CD8-positive, alpha-beta memory T cell (primary cell): Measurements from ENCODE around the gene FAR2. TPM values are rescaled to one million over a fixed set of nuclear protein-coding genes. Genes with fewer than 3 reads are reported as not detected.

ENCODE experiments used
- CTCF ChIA-PET: fragments of 350-600 bp; sonication (Branson Sonifier 250); formaldehyde crosslinking; loops from one replicate; lab custom pipeline; 2021; ENCODE audit warnings: antibody characterized with exemption; lab: Charles Lee
- POLR2A ChIA-PET: fragments of 350-600 bp; sonication (Branson Sonifier 250); formaldehyde crosslinking; loops from one replicate; lab custom pipeline; 2021; ENCODE audit warnings: antibody characterized with exemption; lab: Charles Lee
- DNase-seq, 5 donors: peaks; one replicate each; pipeline versions ENCODE4 v3.0.0 to v3.0.0-alpha.2; 2020 to 2022; ENCODE audit warnings: mixed read lengths in 1 of 5
- H3K27ac ChIP-seq: one replicate; pipeline ENCODE4 v1.7.0; 2013; ENCODE audit warnings: low read depth, mild to moderate bottlenecking, low read length, moderate library complexity
- H3K27me3 ChIP-seq: 2 replicates; pipeline ENCODE4 v1.7.0; 2013; ENCODE audit warnings: low read length, mild to moderate bottlenecking; ENCODE audit not compliant: insufficient read depth, poor library complexity, severe bottlenecking
- H3K36me3 ChIP-seq: 2 replicates; pipeline ENCODE4 v1.7.0; 2013; ENCODE audit warnings: mild to moderate bottlenecking, low read length, moderate library complexity; ENCODE audit not compliant: insufficient read depth
- H3K4me1 ChIP-seq: 2 replicates; pipeline ENCODE4 v1.7.0; 2013; ENCODE audit warnings: mild to moderate bottlenecking, low read length, moderate library complexity; ENCODE audit not compliant: insufficient read depth
- H3K4me3 ChIP-seq: 2 replicates; pipeline ENCODE4 v1.7.0; 2013; ENCODE audit warnings: mild to moderate bottlenecking, low read length
- H3K9me3 ChIP-seq: 2 replicates; pipeline ENCODE4 v1.7.0; 2013; ENCODE audit warnings: mild to moderate bottlenecking, low read length
- H3K27ac Mint-ChIP-seq, 8 donors: one replicate each; pipeline ENCODE4 v1.8.0; 2020 to 2021; ENCODE audit warnings: mixed read lengths in 8 of 8, mild to moderate bottlenecking in 6 of 8, inconsistent platforms in 3 of 8, moderate library complexity in 3 of 8
- H3K27me3 Mint-ChIP-seq, 2 donors: one replicate each; pipeline ENCODE4 v1.8.0; 2020 to 2021; ENCODE audit warnings: mixed read lengths in 2 of 2, mild to moderate bottlenecking in 1 of 2, moderate library complexity in 1 of 2
- H3K36me3 Mint-ChIP-seq, 3 donors: one replicate each; pipeline ENCODE4 v1.8.0; 2020 to 2021; ENCODE audit warnings: mixed read lengths in 3 of 3, inconsistent platforms in 1 of 3, mild to moderate bottlenecking in 1 of 3
- H3K4me1 Mint-ChIP-seq, 3 donors: one replicate each; pipeline ENCODE4 v1.8.0; 2020 to 2021; ENCODE audit warnings: mixed read lengths in 3 of 3, inconsistent platforms in 1 of 3, mild to moderate bottlenecking in 1 of 3
- H3K4me3 Mint-ChIP-seq, 7 donors: one replicate each; pipeline ENCODE4 v1.8.0; 2020 to 2021; ENCODE audit warnings: mixed read lengths in 7 of 7, mild to moderate bottlenecking in 6 of 7, moderate library complexity in 4 of 7, inconsistent platforms in 2 of 7
- H3K9me3 Mint-ChIP-seq, 5 donors: one replicate each; pipeline ENCODE4 v1.8.0; 2020 to 2022; ENCODE audit warnings: mixed read lengths in 5 of 5, mild to moderate bottlenecking in 3 of 5, moderate library complexity in 2 of 5, inconsistent platforms in 1 of 5
- polyA plus RNA-seq: library from polyadenylated mRNA; unstranded; fragments of 300-500 nt; fragmentation: Illumina TruSeq; gene quantifications from one replicate; pipeline ENCODE4 v1.2.3, GENCODE V29; 2021
- total RNA-seq, 2 experiments: library from RNA; stranded (reverse); gene quantifications; one replicate each; pipeline ENCODE4 v1.2.3, GENCODE V29; 2021

FAR2 gene
- total and polyA plus RNA-seq, 3 experiments from 2014 or later = 3.7 to 7.0 (median 4.0) TPM

DNA sequence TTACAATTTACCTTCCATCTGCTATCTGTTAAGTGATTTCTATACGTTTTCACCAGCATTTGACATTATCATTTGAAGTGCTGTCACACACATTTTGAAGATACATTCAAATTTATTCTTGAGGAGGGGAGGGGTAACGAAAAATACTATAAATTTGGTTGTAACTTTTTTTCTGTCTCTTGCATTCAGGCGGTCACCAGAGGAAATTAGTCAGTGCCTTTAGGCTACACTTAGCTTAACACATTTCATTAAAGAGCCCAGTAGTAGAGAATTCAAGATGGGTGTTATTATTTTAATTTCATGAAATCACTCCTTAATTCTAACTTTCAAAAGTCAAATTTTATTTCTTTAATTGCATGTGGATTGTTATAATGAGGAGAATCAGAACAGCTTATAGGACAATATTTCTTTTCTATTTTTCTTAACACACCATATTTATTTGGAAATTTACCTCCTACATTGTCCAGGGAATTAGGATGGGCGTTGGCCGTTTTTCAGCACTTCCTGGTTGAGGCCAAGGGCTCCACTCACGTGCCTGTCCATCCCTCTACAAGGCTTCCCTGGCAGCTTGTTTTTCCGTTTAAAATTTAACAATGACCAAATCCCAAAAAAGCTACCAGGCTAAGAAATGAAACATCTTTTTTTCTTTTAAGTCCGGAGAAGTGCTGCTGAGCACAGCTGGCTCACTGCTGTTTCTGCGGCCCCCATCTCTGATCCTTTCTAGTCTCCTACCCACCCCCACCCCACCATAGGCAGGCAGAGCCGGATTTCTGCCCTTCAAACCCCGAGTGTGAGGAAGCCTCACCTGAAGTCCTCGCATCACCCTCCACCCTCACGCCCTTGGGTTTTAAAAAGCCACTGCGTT lies 1.1 kb upstream of the FAR2 start:
- CTCF ChIA-PET = no interaction called here
- DNase-seq = no peak
- Mint-ChIP-seq H3K4me1 (peaks cover 12 to 23% (median 19%) of the 10 kb centered on the region in 3 donors), H3K27me3 (peaks cover 0 to 2% of the 10 kb centered on the region in 2 donors), H3K36me3 (peaks cover 0 to 5% (median 0%) of the 10 kb centered on the region in 3 donors), H3K27ac (peak overlapping the region in 6 of 8 donors; percentile 21 to 98 (median 90)), H3K4me3 (peak overlapping the region; percentile 86 to 97 (median 95)), H3K9me3 (no peaks in the 10 kb centered on the region)
- POLR2A ChIA-PET = interaction anchor here (0.8 kb wide), 1 partner anchor 19 kb away, joined by 3 read pairs; no protein-coding TSS in a partner anchor
- Histone ChIP-seq H3K9me3 (no peaks in the 10 kb centered on the region), H3K27me3 (no peaks in the 10 kb centered on the region), H3K27ac (no peak overlapping the region), H3K36me3 (no peaks in the 10 kb centered on the region), H3K4me1 (peaks cover 12% of the 10 kb centered on the region), H3K4me3 (peak overlapping the region; percentile 82)

GRCh38 chr12:29148596-29148910 lies 525 bp upstream of the FAR2 start:
- peak in 1 of 5 donors; percentile 49 for DNase-seq
- H3K4me1 ChIP-seq = peaks cover 12% of the 10 kb centered on the region
- Mint-ChIP-seq H3K27ac (peak overlapping the region; percentile 21 to 98 (median 84)), H3K4me3 (peak overlapping the region; percentile 86 to 97 (median 95)), H3K27me3 (peaks cover 0 to 2% of the 10 kb centered on the region in 2 donors), H3K36me3 (peaks cover 0 to 5% (median 0%) of the 10 kb centered on the region in 3 donors), H3K4me1 (peaks cover 15 to 28% (median 25%) of the 10 kb centered on the region in 3 donors), H3K9me3 (no peaks in the 10 kb centered on the region)
- H3K36me3 ChIP-seq = no peaks in the 10 kb centered on the region
- no peaks in the 10 kb centered on the region for H3K9me3 ChIP-seq
- H3K4me3 ChIP-seq = peak overlapping the region; percentile 82
- ChIA-PET CTCF (no interaction called here), POLR2A (interaction anchor here (0.8 kb wide), 1 partner anchor 20 kb away, joined by 3 read pairs; no protein-coding TSS in a partner anchor)
- H3K27ac ChIP-seq = peak overlapping the region; percentile 63
- H3K27me3 ChIP-seq = no peaks in the 10 kb centered on the region

DNA sequence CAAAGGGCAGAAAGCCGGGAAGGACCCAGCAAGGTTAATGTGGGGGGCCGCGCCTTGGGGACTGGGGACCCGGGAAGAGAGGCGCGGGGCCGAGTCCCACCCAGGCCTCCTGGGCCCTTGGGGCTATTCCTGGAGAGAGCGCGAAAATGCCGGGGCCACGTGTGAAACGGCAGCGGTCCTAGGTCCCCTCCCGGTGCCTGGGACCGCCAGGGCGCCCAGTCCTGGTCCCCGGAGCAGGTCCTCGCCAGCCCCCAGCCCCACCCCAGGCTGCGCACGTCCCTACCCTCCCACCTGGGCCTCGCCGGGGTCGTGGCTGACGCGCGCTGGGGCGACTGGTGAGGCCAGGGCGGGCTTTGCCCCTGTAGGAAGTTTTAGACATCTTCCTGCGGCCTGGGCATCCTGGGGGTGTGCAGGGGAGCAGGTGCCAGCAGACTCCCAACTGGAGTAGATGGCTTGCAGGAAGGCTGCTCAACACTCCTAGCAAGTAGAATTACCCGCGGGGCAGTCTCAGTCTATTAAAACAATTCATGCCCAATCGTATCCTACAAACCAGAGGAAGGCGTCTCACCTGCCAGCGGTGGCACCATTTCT lies 708 bp downstream of the FAR2 start:
- H3K27ac ChIP-seq = no peak overlapping the region
- peaks cover 12% of the 10 kb centered on the region for H3K4me1 ChIP-seq
- H3K36me3 ChIP-seq = no peaks in the 10 kb centered on the region
- peak overlapping the region in 1 of 8 donors; percentile 13 for H3K27ac Mint-ChIP-seq
- H3K27me3 ChIP-seq = no peaks in the 10 kb centered on the region
- CTCF ChIA-PET = no interaction called here
- H3K36me3 Mint-ChIP-seq = peaks cover 0 to 5% (median 0%) of the 10 kb centered on the region in 3 donors
- POLR2A ChIA-PET = no interaction called here
- H3K4me3 ChIP-seq = peak overlapping the region; percentile 82
- peaks cover 15 to 28% (median 26%) of the 10 kb centered on the region in 3 donors for H3K4me1 Mint-ChIP-seq
- peaks cover 0 to 2% of the 10 kb centered on the region in 2 donors for H3K27me3 Mint-ChIP-seq
- H3K9me3 Mint-ChIP-seq = no peaks in the 10 kb centered on the region
- H3K4me3 Mint-ChIP-seq = peak overlapping the region; percentile 86 to 97 (median 95)
- no peaks in the 10 kb centered on the region for H3K9me3 ChIP-seq
- no peak for DNase-seq

GRCh38 chr12:29150462-29150861 lies 1.4 kb downstream of the FAR2 start:
- Mint-ChIP-seq H3K27ac (no peak overlapping the region), H3K4me3 (peak overlapping the region; percentile 49 to 97 (median 80)), H3K9me3 (no peaks in the 10 kb centered on the region), H3K36me3 (peaks cover 0 to 5% (median 0%) of the 10 kb centered on the region in 3 donors), H3K4me1 (peaks cover 15 to 28% (median 26%) of the 10 kb centered on the region in 3 donors), H3K27me3 (peaks cover 0 to 2% of the 10 kb centered on the region in 2 donors)
- no peak overlapping the region for H3K27ac ChIP-seq
- POLR2A ChIA-PET = no interaction called here
- CTCF ChIA-PET = no interaction called here
- DNase-seq = no peak
- no peak overlapping the region for H3K4me3 ChIP-seq
- no peaks in the 10 kb centered on the region for H3K36me3 ChIP-seq
- no peaks in the 10 kb centered on the region for H3K9me3 ChIP-seq
- no peaks in the 10 kb centered on the region for H3K27me3 ChIP-seq
- peaks cover 12% of the 10 kb centered on the region for H3K4me1 ChIP-seq

DNA sequence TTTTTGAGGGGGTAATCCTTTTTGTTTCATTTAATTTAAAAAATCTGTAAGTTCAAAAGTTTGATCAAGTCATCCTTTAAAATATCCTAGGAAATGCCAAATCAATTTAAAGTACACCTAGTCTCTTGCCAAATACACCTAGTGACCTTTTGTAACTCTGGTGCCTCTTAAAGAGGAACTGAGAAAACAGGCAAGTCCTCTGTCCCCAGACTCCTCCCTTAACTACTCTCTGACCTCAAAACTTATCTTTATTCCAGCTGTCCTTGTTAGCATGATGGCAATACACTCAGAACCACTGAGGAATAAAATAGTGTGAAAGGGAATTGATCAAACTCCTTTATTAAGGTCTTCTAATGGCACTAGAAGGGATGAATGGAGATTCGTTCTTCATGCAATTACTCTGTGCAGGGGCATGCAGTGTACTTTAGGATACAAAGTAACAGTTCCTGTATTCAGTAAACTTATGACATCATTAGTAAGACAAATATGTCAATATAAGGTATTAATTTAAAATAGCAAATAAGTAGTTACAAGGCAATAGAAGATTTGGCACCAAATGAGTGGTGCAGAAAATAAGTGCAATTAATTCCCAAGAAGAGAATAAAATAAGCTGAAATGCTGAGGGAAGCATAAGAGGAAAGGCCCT lies 3.3 kb downstream of the FAR2 start:
- H3K4me1 ChIP-seq = peaks cover 12% of the 10 kb centered on the region
- peaks cover 0 to 5% (median 0%) of the 10 kb centered on the region in 3 donors for H3K36me3 Mint-ChIP-seq
- CTCF ChIA-PET = no interaction called here
- H3K27me3 ChIP-seq = no peaks in the 10 kb centered on the region
- peaks cover 15 to 28% (median 26%) of the 10 kb centered on the region in 3 donors for H3K4me1 Mint-ChIP-seq
- no peaks in the 10 kb centered on the region for H3K9me3 ChIP-seq
- H3K27me3 Mint-ChIP-seq = peaks cover 0 to 2% of the 10 kb centered on the region in 2 donors
- peak overlapping the region in 1 of 8 donors; percentile 61 for H3K27ac Mint-ChIP-seq
- DNase-seq = no peak
- H3K27ac ChIP-seq = no peak overlapping the region
- no peak overlapping the region for H3K4me3 ChIP-seq
- H3K4me3 Mint-ChIP-seq = peak overlapping the region in 1 of 7 donors; percentile 44
- no peaks in the 10 kb centered on the region for H3K9me3 Mint-ChIP-seq
- no peaks in the 10 kb centered on the region for H3K36me3 ChIP-seq
- POLR2A ChIA-PET = interaction anchor here (0.5 kb wide), 1 partner anchor 61 kb away, joined by 3 read pairs; no protein-coding TSS in a partner anchor

DNA sequence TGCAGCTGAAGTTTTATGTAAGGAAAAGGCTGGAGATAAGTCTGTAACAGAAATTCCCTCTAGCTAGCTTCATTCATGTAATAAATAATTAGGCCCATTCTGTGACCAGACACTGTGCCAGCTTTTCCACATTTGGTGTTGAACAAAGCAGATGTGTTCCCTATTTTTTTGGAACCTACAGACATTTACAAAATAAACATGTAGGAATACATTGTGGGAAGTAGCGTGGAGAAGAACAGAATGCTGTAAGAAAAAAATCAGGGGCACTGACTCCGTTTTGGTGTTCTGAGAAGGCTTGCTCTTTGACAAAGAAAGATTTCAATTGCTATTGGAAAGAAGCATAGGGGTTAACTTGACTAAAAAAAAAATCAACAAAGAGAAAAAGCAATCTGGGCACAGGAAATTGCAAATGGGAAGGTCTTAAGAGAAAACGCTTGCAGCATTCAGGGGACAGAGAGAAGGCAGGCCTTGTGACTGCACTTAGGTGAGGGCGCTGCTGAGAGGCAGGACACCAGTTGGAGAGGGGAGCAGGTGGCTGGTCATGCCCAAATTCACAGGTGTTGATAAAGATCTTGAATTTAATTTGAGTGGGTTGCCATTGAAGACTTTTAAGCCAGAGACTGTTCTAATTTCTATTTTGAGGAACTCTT lies 4.0 kb downstream of the FAR2 start:
- no peaks in the 10 kb centered on the region for H3K9me3 Mint-ChIP-seq
- no peaks in the 10 kb centered on the region for H3K9me3 ChIP-seq
- CTCF ChIA-PET = no interaction called here
- no peaks in the 10 kb centered on the region for H3K27me3 ChIP-seq
- H3K4me3 ChIP-seq = no peak overlapping the region
- no peak for DNase-seq
- peaks cover 0 to 5% (median 0%) of the 10 kb centered on the region in 3 donors for H3K36me3 Mint-ChIP-seq
- peaks cover 11% of the 10 kb centered on the region for H3K4me1 ChIP-seq
- peak overlapping the region in 5 of 8 donors; percentile 1 to 61 (median 14) for H3K27ac Mint-ChIP-seq
- no peak overlapping the region for H3K27ac ChIP-seq
- H3K36me3 ChIP-seq = no peaks in the 10 kb centered on the region
- H3K27me3 Mint-ChIP-seq = peaks cover 0 to 2% of the 10 kb centered on the region in 2 donors
- no peak overlapping the region for H3K4me3 Mint-ChIP-seq
- POLR2A ChIA-PET = no interaction called here
- H3K4me1 Mint-ChIP-seq = peaks cover 13 to 27% (median 19%) of the 10 kb centered on the region in 3 donors

- ChIA-PET CTCF (no interaction called here), POLR2A (no interaction called here)
- H3K9me3 ChIP-seq = no peaks in the 10 kb centered on the region
- no peak for DNase-seq
- no peak overlapping the region for H3K4me3 ChIP-seq
- no peak overlapping the region for H3K27ac ChIP-seq
- no peaks in the 10 kb centered on the region for H3K27me3 Mint-ChIP-seq
- no peaks in the 10 kb centered on the region for H3K36me3 ChIP-seq
- no peak overlapping the region for H3K27ac Mint-ChIP-seq
- no peaks in the 10 kb centered on the region for H3K9me3 Mint-ChIP-seq
- no peaks in the 10 kb centered on the region for H3K36me3 Mint-ChIP-seq
- peaks cover 10% of the 10 kb centered on the region for H3K4me1 ChIP-seq
- H3K27me3 ChIP-seq = no peaks in the 10 kb centered on the region
- H3K4me1 Mint-ChIP-seq = peaks cover 14 to 22% (median 21%) of the 10 kb centered on the region in 3 donors
- H3K4me3 Mint-ChIP-seq = no peak overlapping the region
Observed at GRCh38 chr12:29155079-29155478, 6.0 kb downstream of the FAR2 start.
